ENCODE results near the gene TRIP6.

DNA sequence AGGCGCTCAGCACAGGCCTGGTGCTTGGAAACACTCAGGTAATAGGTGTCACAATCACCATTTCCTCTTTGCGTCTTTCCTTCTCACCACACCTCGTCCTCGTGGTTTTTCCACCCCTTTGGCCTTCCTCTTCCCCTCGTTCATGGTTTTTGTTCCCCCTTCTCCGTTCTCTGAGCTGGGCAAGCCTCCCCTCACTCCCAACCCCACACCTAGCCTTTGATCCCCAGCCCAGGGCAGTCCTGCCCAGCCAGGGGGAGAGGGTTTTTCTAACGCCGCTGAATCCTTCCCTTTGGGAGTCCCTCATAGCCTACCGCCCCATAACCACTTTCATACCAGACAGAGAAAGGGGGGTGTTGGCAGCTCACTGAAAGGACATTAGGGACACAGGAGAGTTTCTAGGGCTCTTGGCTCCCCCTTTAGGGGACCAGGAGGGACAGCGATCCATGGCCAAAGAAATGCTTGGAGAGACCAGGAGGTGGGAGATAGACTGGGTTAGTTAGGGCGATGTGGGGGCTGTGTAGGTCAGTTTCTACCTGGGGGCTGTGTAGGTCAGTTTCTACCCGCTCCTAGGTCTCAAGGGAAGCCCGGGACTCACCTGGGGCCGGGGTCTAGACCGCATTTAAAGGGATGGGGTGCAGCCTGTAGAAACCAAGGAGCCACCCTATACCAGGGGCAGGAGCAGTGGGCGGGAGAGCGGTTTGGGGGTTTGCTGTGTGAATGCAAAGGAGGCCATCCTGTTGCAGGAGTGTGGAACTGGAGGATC, 41.3 kb upstream of the TRIP6 start:
- TF ChIP-seq CTCF (IDR thresholded peaks at IDR 0.05) (peak in 1 of 4 experiments; percentile 8), POLR2A (IDR thresholded peaks at IDR 0.05) (no peak), EP300 (IDR thresholded peaks at IDR 0.05) (no peak), POLR2AphosphoS5 (IDR thresholded peaks at IDR 0.05) (no peak)
